HEK293T (cell line): ENCODE data around the gene EBP.
"Not testable (repeated sequence)": the region's sequence is repeated elsewhere in the genome, so short reads cannot be mapped to it uniquely, and the experiment has no call there.

Experiments used
- ARNT ChIP-seq: fragments of 450-650 bp; IDR thresholded peaks from 2 replicates; pipeline ENCODE4 v1.6.1; 2017; ENCODE audit warnings: mild to moderate bottlenecking
- BHLHE40 ChIP-seq: fragments of 450-650 bp; IDR thresholded peaks from 2 replicates; pipeline ENCODE4 v1.6.1; 2016; ENCODE audit warnings: mild to moderate bottlenecking, moderate library complexity, borderline replicate concordance
- FOXK2 ChIP-seq: fragments of 450-650 bp; IDR thresholded peaks from 2 replicates; pipeline ENCODE4 v1.6.1; 2016; ENCODE audit warnings: mild to moderate bottlenecking
- SUZ12 ChIP-seq: fragments of 450-650 bp; IDR thresholded peaks from 2 replicates; pipeline ENCODE4 v1.6.1; 2016; ENCODE audit warnings: mild to moderate bottlenecking
- TARDBP ChIP-seq: fragments of 450-650 bp; IDR thresholded peaks from 2 replicates; pipeline ENCODE4 v1.6.1; 2016

DNA sequence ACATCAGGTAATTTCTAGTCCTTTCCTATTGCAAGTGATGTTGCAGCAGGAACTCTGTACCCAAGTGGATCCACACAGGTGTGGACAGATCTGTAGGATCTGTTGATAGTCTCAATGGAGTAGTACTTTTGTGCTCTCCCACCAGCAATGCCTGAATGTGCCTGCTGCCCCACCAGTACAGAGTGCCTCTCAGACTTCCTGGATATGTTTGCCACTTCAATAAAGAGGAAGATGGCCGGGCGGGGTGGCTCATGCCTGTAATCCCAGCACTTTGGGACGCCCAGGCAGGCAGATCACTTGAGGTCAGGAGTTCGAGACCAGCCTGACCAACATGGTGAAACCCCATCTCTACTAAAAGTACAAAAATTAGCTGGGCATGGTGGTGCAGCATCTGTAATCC, 2.1 kb upstream of the EBP start:
- TF ChIP-seq ARNT, FOXK2, SUZ12, TARDBP, BHLHE40: not testable (repeated sequence)
